Hepatocyte (in vitro differentiated cells): ENCODE results near the gene EXOC4.

Experiments used
- EZH2 ChIP-seq: fragments of 200-600 bp; sonication (generic); IDR thresholded peaks from 2 replicates; pipeline ENCODE4 v1.6.1; 2016; ENCODE audit warnings: antibody characterized with exemption, mild to moderate bottlenecking, borderline replicate concordance
- EZH2phosphoT487 ChIP-seq: fragments of 200-600 bp; sonication (generic); IDR thresholded peaks from one replicate; pipeline ENCODE4 v1.6.1; 2018; ENCODE audit warnings: antibody characterized with exemption, mild to moderate bottlenecking, low read depth, moderate library complexity; ENCODE audit not compliant: unreplicated experiment, severe bottlenecking
- TF ChIP-seq, protein P1 (sequence below): fragments of 200-600 bp; sonication (generic); IDR thresholded peaks from 2 replicates; pipeline ENCODE4 v1.5.1; 2016; ENCODE audit warnings: antibody characterized with exemption, mild to moderate bottlenecking; ENCODE audit not compliant: poor library complexity

GRCh38 chr7:133837224-133837623 is 584.3 kb downstream of the EXOC4 start:
- no peak for TF ChIP-seq EZH2phosphoT487
- no peak for TF ChIP-seq EZH2
- TF ChIP-seq, protein P1, sequence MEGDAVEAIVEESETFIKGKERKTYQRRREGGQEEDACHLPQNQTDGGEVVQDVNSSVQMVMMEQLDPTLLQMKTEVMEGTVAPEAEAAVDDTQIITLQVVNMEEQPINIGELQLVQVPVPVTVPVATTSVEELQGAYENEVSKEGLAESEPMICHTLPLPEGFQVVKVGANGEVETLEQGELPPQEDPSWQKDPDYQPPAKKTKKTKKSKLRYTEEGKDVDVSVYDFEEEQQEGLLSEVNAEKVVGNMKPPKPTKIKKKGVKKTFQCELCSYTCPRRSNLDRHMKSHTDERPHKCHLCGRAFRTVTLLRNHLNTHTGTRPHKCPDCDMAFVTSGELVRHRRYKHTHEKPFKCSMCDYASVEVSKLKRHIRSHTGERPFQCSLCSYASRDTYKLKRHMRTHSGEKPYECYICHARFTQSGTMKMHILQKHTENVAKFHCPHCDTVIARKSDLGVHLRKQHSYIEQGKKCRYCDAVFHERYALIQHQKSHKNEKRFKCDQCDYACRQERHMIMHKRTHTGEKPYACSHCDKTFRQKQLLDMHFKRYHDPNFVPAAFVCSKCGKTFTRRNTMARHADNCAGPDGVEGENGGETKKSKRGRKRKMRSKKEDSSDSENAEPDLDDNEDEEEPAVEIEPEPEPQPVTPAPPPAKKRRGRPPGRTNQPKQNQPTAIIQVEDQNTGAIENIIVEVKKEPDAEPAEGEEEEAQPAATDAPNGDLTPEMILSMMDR = no peak
